GM18861 (cell line): ENCODE data around the gene SHLD3.
"Not testable (repeated sequence)": the region's sequence is repeated elsewhere in the genome, so short reads cannot be mapped to it uniquely, and the experiment has no call there.

Experiments used
- ATAC-seq: cut with Tn5 transposase; IDR thresholded peaks from one replicate; pipeline ENCODE4 v1.9.1; 2021; ENCODE audit not compliant: unreplicated experiment

The SHLD3 gene, protein sequence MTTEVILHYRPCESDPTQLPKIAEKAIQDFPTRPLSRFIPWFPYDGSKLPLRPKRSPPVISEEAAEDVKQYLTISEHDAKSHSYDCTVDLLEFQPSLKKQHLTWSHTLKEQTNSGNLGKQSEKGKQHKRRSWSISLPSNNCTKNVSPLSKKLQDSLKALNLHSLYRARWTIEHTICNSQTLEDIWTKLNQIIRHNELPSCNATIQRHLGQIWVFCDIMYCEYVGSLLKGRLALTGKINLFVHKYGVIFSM

DNA sequence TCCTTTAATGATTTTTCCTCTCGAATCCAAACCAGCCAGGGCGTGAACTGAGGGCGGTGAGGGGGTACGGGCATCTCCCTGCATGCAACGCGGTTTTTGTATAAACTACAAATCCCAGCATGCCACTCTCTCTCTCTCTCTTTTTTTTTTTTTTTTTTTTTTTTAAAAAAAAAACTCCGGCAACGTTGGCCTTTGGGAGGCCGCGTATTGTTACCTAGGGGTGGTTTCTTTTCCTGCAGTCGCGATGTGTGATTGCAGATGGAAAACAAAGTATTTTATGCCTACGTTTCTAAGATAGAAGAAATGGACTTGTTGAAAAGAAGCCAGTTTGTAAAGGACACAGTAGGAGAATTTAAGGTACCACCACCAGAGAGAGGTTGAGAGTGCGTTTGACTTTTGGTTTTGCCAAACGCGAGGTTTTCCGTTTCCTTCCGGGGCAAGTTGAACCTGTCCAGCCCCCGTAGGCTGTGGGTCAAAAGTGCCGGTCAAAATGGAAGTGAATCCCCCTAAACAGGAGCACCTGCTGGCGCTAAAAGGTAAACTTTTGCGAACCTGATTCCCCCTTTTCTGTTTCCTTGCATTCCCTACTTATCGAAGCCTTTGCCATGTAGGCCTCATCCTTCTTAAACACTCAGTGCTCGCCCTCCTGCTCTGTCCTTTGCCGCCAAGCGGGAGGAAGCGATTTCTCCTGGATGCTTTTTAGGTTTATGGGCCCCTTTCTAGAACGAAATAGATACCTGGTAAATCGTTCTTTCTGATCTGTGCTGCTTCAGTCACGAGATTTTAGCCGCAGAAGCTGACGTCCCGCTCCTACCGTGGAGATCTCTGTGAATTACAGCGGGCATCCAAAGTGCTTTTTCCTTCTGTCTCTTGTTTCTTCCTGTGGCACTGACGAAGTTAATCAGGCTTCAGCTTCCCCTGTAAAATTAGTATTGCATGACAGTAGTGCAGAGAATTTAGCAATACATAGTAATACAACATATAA lies at the start of gene SHLD3, which contains the start of gene TRAPPC13:
Gene SHLD3 (plus strand): TSS at position 457 of the 985 bp plus-strand sequence. CDS start 4,561 bp downstream, outside the sequence.
Gene TRAPPC13 (plus strand): TSS at position 457 of the 985 bp plus-strand sequence. CDS start 34 bp downstream, at position 491.
- peak; percentile 48 for ATAC-seq

DNA sequence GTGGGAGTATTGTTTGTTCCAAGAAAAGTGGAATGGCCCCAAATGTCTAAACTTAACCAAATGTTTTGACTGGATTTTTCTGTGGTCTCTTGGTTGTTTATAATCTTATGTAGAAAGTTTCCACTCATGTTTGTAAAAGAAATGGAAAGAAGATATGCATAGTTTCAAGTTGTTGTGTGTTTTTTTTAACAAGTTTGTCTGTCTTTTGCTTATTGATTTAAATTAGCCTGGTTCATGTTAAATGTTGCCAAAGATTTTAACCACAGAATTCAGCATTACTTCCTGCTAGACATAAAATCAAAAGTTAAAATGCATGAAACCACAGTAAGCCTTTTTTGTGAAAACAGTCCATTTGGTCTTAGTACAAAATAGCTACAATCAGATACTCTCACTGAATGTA lies 47.7 kb upstream of the SHLD3 start:
- ATAC-seq: no peak

DNA sequence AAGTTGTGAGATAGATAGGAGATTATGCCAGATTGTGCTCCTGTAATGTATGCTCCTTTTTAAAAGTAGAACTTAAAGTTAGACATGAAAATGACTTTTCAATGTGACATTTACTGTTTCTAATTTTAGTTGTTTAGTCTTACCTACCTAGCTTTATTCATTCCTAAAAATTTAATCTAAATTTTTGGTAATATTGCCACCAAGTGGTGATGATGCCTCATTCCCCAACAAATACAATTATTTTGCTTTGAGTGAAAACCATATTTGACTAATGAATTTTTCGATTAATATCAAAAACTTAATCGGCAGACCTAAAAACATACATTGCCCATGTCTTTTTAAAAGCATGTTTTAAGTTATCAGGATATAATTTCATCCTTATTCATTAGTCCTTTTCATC lies 36.1 kb upstream of the SHLD3 start:
- no peak for ATAC-seq

DNA sequence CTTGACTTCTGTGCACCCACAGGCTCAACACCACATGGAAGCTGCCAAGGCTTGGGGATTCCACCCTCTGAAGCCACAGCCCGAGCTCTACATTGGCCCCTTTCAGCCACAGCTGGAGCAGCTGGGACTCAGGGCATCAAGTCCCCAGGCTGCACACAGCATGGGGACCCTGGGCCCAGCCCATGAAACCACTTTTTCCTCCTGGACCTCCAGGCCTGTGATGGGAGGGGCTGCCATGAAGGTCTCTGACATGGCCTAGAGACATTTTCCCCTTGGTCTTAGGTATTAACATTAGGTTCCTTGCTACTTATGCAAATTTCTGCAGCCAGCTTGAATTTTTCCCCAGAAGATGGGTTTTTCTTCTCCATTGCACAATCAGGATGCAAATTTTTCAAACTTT lies 23.1 kb upstream of the SHLD3 start:
- not testable (repeated sequence) for ATAC-seq

DNA sequence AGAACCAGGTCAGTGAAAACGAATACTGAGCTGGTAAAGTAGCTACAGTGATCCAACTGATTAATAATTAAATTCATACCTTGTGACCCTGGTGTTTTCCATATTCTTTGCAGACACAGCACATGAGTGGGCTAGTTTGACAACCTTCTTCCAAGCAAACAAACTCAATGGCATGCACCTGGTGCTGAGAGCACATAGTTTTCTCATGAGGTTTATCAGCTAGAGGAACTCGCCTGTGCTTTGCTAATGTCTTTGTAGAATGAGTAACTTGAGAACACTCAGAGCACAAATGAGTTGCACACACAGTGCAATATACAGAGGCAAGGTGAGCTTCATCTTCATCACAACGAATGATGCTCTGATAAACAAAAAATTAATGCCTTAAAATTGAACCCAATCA lies 13.3 kb upstream of the SHLD3 start:
- ATAC-seq: no peak

DNA sequence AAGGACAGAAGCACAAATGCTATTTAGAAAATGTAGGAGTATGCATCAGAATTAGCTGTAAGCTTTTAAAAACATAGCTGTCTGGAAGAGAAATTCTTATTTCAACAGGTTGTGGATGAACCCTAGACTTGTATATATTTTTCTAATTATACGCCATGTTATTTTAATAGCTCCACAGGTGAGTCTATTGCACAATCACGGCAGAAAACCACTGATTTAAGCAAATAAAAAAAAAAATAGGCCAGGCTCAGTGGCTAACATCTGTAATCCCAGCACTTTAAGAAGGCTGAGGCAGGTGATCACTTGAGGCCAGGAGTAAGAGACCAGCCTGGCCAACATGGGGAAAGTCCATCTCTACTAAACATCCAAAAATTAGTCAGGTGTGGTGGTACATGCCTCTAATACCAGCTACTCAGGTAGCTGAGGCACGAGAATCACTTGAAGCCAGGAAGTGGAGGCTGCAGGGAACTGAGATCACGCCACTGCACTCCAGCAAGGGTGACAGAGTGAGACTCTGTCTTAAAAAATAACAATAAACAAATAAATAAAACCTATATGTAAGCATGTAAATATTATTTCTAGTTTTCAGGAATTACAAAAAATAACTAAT lies 12.4 kb upstream of the SHLD3 start:
- no peak for ATAC-seq

DNA sequence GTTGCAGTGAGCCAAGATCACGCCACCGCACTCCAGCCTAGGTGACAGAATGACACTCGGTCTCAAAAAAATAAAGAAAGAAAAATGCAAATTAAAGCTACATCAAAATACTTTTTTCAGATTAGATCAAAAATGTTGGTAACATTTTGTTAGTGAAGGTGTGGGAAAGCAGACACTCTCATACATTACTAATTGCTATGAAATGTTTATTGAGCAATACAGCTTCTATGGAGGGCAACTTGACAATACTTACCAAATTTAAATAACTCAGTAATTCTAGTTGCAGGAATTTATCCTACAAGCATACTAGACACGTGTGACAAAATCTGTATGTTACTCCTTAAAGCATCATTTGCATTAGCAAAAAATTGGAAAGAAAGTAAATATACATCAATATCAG lies 4.8 kb upstream of the SHLD3 start:
- ATAC-seq: no peak

DNA sequence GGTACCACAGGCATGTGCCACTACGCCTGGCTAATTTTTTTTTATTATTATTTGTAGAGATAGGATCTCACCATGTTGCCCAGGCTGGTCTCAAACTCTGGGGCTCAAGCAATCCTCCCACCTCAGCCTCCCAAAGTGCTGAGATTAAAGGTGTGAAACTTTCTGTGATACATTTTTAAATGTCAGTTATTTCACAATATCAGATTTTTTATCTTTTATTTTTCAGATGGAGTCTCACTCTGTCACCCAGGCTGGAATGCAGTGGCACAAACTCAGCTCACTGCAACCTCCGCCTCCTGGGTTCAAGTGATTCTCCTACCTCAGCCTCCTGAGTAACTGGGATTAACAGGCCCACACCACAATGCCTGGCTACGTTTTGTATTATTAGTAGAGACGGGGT lies 2.9 kb upstream of the SHLD3 start:
- ATAC-seq: not testable (repeated sequence)

DNA sequence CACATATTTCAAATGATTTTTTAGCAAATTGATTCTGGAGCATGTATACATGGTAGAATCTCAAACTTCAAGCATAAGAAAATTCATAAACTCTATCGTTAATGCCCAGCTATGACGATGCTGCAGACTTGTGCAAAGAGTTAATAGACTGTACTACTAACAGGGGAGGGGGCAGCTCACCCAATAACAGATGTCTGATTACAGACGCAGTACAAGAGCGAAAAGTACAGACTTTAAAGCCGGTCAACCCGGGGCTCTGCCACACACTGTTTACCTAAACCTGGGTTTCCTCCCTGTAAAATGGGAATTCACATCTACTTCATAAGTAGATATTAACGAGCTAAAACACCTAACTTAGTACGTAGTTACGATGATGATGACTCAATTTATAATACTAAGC lies 1.3 kb upstream of the SHLD3 start:
- ATAC-seq: no peak

DNA sequence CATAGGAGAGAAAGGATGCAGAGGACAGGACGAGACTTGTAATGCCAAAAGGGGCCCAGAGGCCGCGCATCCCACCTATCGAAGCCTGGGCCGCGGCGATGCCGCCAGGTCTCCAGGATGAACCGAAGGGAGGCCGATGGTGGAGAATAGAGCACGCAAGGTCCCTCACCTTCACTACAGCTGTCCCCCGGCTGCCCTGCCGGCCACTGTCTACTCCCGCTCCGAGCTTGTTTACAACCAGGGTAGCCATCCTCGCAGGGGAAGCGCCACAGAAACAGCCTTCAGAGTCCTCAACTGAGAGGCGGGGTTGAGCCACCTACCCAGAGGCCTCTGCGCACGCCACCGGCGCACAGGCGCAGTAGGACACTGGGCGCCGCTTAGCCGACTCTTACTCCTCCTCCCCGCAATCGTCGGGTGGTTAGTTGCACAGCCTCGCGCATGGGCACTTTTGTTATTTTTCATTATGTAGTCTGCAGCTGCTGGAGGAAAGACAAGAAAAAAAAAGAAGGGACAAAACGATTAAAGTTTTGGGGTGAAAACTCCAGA lies 729 bp upstream of the SHLD3 start, which contains the start of gene TRIM23:
Gene TRIM23 (minus strand): TSS at position 309 of the 546 bp plus-strand sequence. CDS start 59 bp downstream, at position 250.
- ATAC-seq: peak; percentile 90

DNA sequence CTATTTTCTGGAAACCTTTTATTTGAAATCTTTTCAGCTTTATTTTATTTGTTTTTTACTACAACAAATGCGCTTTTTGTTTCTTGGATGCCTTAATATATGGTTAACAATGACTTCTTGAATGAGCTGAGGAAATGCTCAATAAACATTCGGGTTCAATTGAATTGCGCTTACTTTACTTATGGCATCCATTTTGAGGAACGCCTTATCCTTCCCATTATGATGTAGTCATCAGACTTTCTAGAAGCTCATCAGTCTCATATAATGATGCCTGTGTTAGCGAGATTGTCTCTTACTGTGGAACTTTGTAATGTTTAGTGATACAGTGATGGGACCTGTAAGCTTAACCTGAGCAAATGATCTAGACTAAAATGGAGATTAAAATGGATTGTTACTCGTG lies 916 bp downstream of the SHLD3 start:
- no peak for ATAC-seq

DNA sequence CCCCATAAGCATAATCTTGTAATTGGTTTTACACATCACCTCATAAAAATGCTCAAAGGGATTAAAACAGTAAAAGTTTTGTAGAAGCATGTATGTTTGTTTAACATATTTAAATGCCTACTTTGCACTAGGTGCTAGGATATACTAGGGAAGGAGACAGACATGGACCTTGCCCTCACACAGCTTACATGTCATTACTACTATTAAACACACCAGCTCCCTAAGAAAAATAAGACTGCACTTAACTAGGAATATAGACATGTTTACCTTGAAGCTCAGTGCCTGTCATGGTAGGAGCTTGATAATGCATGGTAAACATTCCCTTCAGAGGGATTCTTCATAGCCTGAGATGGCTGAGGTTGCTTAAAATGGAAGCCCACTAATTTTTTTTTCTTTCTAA lies 6.2 kb downstream of the SHLD3 start:
- ATAC-seq: no peak

DNA sequence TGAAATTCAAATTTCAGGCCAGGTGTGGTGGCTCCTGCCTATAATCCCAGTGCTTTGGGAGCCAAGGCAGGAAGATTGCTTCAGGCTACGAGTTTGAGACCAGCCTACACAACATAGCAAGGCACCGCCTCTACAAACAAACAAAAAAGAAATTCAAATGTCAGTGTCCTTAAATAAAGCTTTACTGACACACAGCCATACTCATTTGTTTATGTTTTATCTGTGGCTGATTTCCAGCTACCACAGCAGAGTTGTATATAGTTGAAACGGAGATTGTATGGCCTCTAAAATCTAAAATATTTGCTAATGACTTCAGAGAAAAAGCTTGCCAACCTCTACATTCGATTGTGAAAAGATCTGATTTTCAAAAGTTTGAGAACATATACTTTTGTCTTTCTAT lies 15.4 kb downstream of the SHLD3 start:
- ATAC-seq: no peak

DNA sequence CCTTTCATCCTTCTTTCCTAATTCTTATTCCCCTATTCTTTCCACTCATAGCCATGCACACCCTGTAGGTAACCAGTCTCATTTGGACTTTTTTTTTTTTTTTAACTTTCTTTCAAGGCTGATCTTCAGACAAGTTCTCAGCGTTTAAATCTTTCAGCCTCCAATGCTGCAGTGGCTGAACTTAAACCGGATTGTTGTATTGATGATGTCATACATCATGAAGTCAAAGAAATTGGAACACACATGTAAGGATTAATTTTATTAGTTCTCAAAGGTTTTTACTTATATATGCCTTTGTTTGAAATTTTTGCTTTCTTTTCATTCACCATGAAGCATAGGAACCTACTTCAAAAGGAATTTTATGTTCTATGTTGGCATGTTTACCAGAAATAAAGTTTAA lies 22.1 kb downstream of the SHLD3 start:
- ATAC-seq: no peak

DNA sequence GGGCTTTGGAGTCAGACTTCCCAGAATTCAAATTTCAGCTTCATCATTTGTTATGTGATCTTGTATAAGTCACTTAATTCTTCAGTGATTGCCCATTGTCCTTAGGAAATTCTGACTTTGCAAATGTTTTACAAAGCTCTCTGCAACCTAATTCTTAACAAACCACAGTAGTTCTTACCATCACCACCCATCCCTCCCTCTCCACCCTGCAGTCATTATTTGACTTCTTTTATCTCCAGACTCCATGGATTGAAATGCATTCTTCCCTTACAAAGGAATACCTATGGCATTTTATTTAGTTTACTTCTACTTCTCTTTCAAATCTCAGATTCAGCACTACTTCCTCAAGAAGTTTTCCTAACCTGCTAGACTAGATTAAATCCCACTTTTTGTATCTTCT lies 23.1 kb downstream of the SHLD3 start:
- ATAC-seq: no peak

DNA sequence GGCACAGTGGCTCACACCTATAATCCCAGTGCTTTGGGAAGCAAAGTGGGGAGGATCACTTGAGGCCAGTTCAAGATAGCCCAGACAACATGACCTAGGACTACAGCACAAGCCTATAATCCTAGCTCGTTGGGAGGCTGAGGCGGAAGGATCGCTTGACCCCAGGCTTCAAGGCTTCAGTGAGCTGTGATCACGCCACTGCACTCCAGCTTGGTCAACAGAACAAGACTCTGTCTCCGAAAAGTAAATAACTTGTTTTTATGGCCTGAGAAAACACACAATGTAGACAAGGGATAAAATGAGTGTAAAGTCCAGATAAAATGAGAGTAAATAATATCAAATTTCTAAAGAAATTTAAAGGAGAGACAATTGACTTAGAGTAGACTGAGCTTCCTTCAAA lies 26.3 kb downstream of the SHLD3 start:
- no peak for ATAC-seq

DNA sequence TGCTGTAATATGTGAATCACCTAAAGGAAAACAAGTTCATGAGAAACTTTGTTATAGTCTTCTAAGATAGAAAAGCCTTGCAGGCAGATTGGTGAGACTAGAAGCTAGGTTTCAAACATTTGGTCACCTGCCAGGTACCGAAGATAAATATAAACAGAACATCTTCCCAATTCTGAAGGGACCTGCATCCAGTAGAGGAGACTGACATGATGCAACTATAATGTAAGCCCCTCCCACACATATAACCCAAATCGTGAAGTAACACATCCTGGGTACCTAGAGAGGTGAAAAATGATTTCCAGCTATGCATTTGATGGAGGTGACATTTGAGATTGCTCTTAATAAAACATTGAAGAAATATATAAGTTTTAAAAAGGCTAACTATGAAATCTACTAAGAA lies 29.9 kb downstream of the SHLD3 start:
- no peak for ATAC-seq

DNA sequence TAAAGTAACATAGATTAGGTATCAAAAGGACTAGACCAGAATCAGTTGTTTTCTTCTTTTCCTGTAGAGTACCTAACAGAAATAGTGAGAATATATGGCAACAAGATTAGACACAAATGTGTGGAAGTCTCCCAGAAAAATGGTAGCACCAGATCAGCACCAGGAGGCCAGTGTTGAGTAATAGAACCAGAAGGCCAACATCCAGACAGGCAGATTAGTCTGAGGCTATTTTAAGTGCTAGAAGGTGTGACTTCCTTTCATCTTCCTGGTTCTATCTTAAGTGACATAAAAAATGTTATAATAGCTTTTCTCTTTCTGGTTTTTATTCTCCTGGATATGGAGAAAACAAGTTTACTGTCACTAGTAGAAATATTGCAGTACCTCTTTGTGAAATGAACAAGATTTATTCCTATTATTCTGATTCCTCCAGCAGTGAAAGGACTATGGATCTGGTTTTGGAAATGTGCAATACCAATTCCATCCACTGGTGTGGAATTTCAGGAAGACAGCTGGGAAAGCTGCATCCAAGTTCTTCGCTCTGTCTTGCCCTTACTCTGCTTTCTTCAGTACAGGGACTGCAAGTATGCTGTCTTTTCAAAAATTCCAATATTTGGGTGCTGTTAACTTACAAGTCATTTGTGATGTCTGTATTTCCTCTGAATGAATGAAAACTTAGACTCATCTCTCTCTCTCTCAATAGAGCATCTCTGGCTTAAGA lies 39.1 kb downstream of the SHLD3 start:
- no peak for ATAC-seq

DNA sequence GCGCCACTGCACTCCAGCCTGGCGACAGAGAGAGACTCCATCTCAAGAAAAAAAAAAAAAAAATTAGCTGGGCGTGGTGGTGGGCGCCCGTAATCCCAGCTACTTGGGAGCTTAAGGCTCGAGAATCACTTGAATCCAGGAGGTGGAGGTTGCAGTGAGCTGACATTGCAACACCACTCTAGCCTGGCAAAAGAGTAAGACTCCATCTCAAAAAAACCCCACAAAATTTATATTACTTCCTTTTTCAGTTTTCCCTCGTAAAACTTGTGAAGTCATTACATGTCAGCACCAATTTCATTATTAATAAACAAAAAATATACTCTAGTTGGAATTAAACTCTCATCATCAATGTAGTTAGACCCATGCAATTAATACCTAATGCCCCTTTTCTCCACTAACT lies 43.9 kb downstream of the SHLD3 start:
- no peak for ATAC-seq

DNA sequence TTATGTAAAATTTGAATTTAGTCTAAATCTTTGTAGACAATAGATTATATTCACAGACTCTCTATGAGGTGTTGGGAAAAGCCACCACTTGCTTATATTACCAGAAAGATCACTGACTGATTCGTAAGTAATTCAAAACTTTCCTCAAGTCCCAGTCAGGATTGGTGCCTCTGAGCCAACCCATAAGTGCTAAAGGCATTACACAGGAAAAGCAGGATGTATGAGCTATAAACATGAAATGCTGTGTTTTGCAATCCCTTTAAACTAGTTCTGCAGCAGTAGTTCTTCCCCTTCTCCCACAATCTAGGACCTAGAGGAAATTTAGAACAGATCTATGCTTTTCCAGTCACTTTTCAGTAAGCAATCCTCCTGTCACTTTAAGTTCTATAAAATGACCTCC lies 48.0 kb downstream of the SHLD3 start:
- no peak for ATAC-seq

DNA sequence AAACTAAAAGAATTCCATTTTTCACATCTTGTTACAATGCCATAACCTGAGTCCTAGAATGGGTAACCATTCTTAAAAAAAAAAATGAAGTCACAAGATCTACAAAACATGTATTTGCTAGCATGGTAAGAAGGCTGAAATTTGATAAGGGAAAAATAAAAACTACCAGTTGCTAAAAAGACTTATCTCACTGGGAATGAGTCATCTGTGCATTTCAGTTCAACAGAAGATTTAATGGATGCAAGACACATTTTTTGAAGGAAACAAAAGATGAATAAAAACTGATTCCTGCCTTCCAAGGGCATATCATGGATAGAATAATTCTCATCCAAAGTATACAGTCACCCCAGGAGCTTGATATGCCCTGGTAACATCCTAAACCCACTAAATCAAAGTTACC lies 49.9 kb downstream of the SHLD3 start:
- ATAC-seq: no peak
